OCI-LY1 (cell line): ENCODE measurements around the gene MATK.

Experiments
- CTCF ChIP-seq: fragments of 200-600 bp; sonication (generic), shearing (Covaris generic); IDR thresholded peaks from 2 replicates; pipeline ENCODE4 v1.5.1; 2017; ENCODE audit warnings: mild to moderate bottlenecking, antibody characterized with exemption, low read length, moderate library complexity, mixed read lengths
- EZH2 ChIP-seq: fragments of 200-600 bp; sonication (generic), shearing (Covaris generic); IDR thresholded peaks from 2 replicates; pipeline ENCODE4 v1.8.0; 2017; ENCODE audit warnings: borderline replicate concordance, mixed run types, mild to moderate bottlenecking, antibody characterized with exemption, low read length, moderate library complexity, mixed read lengths

GRCh38 chr19:3821156-3821555, 35.0 kb upstream of the MATK start:
- TF ChIP-seq CTCF (no peak), EZH2 (no peak)
